HL-60/S4 treated with retinoic acid at 250 ng/mL for 4 days and 3 days (cell line): ENCODE results near the gene MICAL3.

Experiments
- in situ Hi-C: fragments of 300-500 bp; cut with MboI; formaldehyde crosslinking; loops from 2 replicates; pipeline ENCODE4 v1.7.0; 2022; ENCODE audit warnings: low sequenced_read_pairs

The MICAL3 gene

GRCh38 chr22:17874231-17874905 is 150.0 kb downstream of the MICAL3 start:
- in situ Hi-C loops = no loop called here

- in situ Hi-C loops = no loop called here
These were observed 150.6 kb downstream of the MICAL3 start for GRCh38 chr22:17873804-17874203.

DNA sequence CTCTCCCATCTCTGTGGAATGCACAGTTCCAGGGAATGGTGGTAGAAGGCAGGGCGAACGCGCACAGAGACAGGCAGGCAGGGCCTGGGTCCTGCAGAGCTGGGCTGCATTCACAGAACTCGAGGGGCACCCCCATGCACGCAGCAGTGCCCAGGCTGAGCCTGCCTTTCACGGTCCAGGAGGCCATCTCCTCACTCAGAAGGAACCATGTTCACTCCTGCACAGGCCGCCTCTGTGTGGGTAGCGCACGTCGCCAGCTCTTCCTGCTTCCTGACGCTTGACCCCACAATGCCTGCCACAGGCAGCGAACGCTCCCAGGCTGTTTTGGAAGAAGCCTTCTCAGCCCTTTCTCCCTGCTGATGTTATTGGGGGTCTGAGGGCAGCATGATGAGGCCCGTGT is 151.2 kb downstream of the MICAL3 start:
- in situ Hi-C loops = no loop called here

DNA sequence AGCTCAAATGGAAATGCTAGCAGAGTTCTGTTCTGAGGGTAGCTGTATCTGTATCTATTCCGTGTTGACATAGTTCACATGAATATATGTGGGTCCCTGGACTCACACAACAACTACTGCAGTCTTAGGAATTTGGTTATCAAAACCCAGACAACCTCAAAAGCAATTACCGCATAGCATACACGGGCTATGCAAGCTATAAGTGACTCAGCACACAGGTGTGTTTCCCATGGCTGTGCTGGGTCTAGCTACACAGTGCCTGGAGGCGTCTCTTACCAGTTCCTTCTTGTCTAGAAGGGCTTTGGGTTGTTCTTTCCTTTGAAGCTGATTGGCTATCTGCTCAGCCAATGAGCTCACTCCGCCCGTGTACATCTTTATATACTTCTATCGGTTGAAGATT is 151.9 kb downstream of the MICAL3 start:
- in situ Hi-C loops = no loop called here

- in situ Hi-C loops = no loop called here
These were observed 152.5 kb downstream of the MICAL3 start for GRCh38 chr22:17871726-17872458.

- in situ Hi-C loops = no loop called here
These were observed 154.0 kb downstream of the MICAL3 start for GRCh38 chr22:17870407-17870806.

DNA sequence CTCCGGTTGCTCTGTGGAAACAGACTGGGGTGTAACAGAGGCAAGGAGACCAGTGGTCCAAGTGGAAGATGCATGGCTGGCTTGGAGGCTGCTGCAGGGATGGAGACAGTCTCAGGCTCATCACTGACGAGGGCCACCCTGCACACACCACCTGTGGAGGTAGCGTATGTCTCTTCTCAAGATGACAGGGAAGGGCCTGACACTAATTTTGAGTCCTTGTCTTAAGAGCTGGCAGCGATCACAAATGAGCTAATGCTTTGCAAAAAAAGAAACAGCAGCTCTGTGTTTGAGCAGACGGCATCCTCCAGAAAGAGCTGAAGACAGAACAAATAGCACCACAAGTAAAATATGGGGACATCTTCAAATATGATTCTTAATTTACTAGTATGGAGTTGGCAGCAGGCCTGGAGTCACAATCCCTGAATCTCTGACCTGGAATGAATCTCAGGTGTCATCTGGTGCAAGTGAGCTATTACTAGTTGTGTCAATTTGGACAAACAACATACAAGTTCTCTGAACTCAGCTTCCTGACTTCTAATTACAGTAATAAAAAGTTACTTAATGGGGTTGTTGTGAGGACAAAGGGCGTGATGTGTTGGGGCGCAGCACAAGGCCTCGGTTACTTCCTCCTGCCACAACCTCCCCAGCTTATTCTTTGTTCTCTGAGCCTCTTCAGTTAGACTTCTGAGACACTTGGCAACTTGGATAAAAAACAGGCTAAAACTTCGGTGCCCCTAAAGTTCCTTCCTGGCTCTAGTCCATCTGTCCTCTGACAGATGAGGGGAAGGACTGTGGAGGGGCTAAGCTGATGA is 154.9 kb downstream of the MICAL3 start:
- in situ Hi-C loops = no loop called here

DNA sequence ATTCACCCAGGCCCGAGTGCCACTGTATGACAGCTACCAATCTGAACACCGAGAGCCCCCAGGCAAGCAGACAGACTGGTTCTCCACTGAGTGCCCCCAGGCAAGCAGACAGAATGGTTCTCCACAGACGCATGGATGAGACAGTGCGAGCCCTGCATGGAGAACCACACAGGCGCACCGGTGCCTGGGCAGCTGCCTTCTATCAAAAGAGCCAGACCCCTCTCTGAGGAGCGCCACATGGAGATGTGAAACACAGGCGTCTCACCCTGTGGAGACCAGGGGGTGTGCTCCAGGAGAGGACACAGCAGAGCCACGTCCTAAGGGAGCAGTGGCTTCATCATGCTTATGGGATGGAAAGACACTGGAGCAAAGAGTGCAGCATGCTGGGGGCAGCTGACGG is 155.6 kb downstream of the MICAL3 start:
- in situ Hi-C loops = no loop called here

DNA sequence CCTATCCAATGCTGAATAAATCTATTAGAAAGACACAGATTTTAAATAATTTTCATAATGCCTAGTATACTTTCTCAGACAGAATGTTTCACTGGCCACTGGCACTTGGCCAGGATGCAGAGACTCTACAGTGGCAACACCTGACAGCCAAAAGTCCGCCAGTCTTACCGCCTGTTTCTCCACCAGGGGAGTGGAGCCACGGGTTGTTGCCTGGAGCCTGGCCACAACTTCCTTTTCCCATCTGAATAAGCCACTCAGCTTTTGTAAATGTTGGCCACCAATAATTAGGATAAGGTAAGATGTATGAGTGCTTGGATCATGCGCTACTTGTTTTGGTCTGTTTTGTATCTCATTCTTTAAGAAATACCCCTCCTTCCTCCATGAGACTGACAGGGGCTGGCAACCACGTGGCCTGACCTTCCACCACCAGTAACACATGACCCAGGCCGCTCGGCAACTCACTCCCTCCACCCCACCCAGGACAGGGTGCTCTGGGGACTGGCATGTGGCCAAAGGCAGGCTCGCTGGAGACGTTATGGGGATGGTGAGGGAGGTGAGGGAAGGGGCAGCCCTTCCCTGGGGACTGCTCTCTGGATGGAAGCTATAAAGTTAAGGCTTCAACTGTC is 157.1 kb downstream of the MICAL3 start:
- in situ Hi-C loops = no loop called here

DNA sequence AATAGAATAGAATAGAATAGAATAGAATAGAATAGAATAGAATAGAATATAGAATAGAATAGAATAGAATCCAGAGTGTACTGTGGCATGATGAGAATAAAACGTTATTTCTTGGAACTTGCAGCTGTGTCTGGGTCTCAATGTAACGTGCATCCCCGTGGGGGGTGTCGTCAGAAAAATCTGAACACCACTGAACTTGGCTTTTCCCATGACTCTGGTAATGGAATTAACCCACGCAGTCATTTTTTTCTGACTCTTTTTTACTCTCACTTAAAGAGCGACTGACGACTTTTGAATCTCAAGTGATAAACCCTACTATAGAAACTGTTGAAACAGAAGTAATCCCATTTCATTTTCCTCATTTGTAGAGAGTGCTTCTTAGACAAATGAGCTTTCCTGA is 157.7 kb downstream of the MICAL3 start:
- in situ Hi-C loops = no loop called here

GRCh38 chr22:17866127-17866526 is 158.2 kb downstream of the MICAL3 start:
- in situ Hi-C loops = no loop called here

DNA sequence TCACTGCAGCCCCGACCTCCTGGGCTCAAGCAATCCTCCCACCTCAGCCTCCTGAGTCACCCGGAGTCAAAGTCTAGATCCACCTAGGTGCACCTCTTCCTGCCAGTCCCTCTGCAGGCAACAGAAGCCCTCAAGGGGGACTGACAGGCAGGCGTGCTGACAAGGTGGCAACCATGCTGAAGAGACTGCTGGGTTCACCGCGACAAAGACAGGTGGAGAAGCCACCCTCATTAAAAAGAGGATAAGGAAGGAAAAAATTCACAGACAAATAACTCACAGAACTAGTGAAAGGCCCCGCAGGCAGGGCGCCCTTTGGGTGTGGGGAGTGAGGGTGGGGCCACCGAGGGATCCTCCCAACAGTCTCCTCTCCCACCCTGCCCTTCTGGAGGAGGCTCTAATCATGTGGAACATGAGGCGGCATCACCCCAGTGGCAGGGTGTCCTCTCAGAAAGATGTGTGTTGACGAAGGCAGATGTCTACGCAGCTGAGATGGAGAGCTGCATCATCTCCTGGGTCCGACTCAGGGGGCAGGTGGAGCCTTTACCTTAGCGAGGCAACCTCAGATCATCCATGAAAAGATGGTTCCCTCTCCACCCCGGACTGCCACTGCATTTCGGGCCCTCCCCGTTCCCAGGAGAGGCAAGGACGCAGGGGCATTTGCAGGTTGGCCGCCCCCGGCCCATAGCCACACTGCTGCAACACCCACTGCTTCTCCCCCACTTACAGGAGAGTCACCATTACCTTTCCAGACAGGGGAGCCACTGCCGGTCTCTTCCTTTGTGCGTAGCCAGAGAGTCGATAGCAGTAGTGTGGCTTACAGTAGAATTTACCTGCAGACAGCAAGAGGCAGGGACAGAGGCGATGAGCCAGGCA is 158.9 kb downstream of the MICAL3 start:
- in situ Hi-C loops = no loop called here

- in situ Hi-C loops = no loop called here
These were observed 159.8 kb downstream of the MICAL3 start for GRCh38 chr22:17864398-17865182.

- in situ Hi-C loops = no loop called here
These were observed 161.6 kb downstream of the MICAL3 start for GRCh38 chr22:17862646-17863181.

DNA sequence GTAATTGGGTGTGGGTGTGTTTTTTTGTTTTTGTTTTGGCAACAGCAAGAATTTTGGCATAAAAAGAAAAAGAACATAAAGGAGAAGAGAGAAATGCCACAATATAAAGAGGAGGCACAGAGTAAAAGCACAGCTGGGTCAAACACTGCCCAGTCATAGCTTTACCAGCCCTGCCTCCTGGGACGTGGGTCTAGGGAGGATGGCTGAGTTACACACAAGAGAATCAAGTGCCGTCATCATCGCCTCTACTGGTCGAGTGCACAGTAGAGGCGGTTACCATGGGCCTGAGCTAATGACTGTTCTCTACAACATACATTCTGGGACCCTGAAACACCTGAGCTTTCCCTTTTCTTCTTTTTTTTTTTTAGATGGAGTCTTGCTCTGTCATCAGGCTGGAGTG is 162.5 kb downstream of the MICAL3 start:
- in situ Hi-C loops = no loop called here

- in situ Hi-C loops = no loop called here
These were observed 164.0 kb downstream of the MICAL3 start for GRCh38 chr22:17860220-17860965.

GRCh38 chr22:17858033-17858432 is 166.3 kb downstream of the MICAL3 start:
- in situ Hi-C loops = no loop called here

- in situ Hi-C loops = no loop called here
These were observed 168.6 kb downstream of the MICAL3 start for GRCh38 chr22:17855572-17856290.
